GM21381 (cell line): ENCODE results near the gene MEGF8.

Source experiments
- ATAC-seq: cut with Tn5 transposase; IDR thresholded peaks from one replicate; pipeline ENCODE4 v1.9.1; 2021; ENCODE audit warnings: mild to moderate bottlenecking, moderate library complexity; ENCODE audit not compliant: unreplicated experiment

MEGF8 gene

GRCh38 chr19:42352301-42353259 lies 27.1 kb downstream of the MEGF8 start:
- no peak for ATAC-seq

GRCh38 chr19:42353341-42354015 lies 28.0 kb downstream of the MEGF8 start:
- ATAC-seq: no peak

DNA sequence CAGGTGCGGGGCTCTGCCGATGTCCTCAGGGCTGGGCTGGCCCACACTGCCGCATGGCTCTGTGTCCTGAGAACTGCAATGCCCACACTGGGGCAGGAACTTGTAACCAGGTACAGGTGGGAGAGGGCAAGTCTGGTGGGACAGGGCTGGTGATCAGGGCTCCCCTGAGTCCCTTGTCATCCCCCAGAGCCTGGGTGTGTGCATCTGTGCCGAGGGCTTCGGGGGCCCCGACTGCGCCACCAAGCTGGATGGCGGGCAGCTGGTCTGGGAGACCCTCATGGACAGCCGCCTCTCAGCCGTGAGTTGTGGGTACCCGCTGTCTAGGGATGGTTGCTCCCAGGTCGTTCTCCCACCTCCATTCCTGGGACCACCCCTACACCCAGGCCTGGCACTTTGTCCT lies 30.5 kb downstream of the MEGF8 start:
- no peak for ATAC-seq

DNA sequence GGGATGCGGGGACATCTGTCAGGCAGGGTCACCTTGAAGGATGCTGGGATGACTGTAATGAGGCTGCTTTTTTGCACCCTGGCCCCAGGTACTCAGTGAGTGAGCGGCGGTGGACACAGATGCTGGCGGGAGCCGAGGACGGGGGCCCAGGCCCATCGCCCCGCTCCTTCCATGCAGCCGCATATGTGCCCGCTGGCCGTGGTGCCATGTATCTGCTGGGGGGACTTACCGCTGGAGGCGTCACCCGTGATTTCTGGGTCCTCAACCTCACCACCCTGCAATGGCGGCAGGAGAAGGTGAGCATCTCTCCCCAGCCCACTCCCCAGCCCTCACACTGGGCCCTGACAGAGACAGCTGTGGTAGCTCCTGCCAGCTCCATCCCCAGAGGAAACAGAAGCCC lies 31.3 kb downstream of the MEGF8 start:
- no peak for ATAC-seq

GRCh38 chr19:42357290-42357689 lies 31.9 kb downstream of the MEGF8 start:
- no peak for ATAC-seq

- ATAC-seq: no peak
Observed at GRCh38 chr19:42360787-42361544, 35.5 kb downstream of the MEGF8 start.

GRCh38 chr19:42361545-42361910 lies 36.1 kb downstream of the MEGF8 start:
- ATAC-seq: no peak

- no peak for ATAC-seq
Observed at GRCh38 chr19:42362342-42362741, 36.9 kb downstream of the MEGF8 start.

- no peak for ATAC-seq
Observed at GRCh38 chr19:42362891-42363440, 37.5 kb downstream of the MEGF8 start.

DNA sequence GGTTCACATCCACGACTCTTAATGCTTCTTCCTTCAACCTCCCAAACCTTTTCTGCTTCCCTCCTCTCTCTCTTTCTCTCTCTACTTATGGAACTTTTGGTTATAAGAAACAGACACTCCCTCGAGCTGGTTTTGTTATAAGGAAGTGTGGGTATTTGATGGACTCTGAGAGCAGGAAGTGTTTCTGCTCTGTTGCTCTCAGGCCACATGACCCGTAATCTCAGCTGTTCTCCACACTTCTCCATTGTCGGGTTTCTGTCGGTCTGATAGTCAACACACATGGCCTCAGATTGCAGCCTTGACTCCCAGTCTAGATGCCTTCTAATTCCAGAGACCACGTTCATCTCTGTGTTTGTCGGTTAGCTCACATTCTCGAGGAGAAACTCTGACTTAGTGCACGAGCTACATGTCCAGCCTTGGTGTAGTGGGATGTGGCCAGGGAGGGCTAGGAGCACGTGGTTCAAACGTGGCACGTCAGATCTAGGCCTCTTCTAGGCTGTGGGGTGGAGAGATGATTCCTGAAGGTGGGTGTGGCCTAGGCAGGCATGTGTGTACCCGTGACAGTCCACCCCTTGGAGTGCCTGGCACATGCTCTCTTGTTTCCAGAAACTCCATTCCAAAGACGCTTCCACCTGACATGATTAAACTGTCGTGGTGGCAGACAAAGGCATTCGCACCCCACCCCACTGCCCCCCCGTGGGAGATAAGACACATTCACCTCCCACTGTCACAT lies 38.3 kb downstream of the MEGF8 start:
- no peak for ATAC-seq

GRCh38 chr19:42366673-42367072 lies 41.2 kb downstream of the MEGF8 start:
- no peak for ATAC-seq

- ATAC-seq: no peak
Observed at GRCh38 chr19:42367929-42368328, 42.5 kb downstream of the MEGF8 start.

- ATAC-seq: no peak
Observed at GRCh38 chr19:42368360-42368759, 42.9 kb downstream of the MEGF8 start.

DNA sequence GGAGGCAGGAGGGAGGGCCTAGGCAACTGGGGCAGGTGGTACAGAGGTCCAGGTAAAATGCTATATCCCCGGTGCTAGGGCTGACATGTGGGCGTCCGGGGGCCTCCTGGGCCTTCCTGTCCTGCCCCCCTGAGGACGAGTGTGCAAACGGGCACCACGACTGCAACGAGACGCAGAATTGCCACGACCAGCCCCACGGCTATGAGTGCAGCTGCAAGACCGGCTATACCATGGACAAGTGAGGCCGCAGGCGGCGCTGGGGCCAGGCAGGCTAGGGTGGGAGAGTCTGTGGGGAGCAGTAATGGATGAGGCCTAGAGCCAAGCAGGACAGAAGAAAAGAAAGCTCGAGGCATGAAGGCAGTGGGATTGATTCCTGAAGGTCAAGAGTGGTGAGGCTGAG lies 43.3 kb downstream of the MEGF8 start:
- ATAC-seq: no peak

DNA sequence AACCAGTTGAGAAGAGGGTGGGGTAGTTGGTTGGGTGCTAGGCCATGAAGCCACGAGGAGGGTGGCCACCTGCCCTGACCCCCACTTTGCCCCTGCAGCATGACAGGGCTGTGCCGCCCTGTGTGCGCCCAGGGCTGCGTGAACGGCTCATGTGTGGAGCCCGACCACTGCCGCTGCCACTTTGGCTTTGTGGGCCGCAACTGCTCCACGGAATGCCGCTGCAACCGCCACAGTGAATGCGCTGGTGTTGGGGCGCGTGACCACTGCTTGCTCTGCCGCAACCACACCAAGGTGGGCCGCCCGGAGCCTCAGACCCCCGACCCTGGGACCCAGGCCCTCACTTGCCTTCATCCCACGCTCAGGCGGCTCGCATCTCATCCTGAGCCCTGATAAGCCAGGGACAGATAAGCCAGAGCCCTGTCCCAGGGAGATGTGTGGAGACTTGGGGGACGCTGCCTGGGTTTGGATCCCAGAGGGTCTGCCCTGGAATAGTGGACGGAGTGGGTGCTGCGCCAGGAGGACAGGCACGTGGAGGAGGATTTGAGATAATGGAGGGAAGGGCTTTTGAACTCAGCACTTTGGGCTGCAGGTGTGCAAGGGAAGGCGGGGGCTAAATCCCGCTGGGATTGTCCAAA lies 44.1 kb downstream of the MEGF8 start:
- no peak for ATAC-seq

DNA sequence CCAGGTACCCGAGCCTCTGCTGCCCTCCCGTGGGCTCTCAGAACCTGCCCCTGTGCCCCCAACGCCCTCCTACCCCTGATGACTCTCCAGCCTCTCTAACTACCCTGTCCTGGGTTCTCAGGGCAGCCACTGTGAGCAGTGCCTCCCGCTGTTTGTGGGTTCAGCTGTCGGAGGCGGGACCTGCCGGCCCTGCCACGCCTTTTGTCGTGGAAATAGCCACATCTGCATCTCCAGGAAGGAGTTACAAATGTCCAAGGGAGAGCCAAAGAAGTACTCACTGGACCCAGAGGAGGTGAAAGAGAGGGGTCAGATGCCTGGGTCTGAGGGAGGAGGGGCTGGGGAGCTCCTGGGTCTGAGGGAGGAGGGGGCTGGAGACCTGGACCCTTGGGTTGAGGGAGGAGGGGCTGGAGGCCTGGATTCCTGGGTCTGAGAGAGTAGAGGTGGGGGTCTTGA lies 44.7 kb downstream of the MEGF8 start:
- ATAC-seq: no peak

DNA sequence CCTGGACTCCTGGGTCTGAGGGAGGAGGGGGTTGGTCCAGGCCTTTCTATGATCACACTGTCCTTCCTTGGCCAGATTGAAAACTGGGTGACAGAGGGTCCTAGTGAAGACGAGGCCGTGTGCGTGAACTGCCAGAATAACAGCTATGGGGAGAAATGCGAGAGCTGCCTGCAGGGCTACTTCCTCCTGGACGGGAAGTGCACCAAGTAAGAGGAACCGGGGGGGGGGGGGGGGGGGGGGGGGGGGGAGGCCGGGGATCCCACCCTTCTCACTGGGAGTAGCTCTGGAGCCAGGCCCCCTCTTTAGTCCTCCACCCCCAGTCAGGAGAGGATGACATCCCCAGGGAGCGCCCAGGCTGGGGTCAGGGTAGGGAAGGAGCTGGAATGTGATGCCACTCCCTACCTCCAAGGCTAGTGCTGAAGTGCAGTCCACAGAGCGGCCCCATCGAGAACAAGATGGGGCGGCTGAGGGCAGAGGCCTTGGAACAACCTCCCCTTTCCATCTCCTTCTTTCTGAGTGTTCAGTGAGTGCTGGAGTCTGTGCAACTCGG lies 45.3 kb downstream of the MEGF8 start:
- no peak for ATAC-seq

DNA sequence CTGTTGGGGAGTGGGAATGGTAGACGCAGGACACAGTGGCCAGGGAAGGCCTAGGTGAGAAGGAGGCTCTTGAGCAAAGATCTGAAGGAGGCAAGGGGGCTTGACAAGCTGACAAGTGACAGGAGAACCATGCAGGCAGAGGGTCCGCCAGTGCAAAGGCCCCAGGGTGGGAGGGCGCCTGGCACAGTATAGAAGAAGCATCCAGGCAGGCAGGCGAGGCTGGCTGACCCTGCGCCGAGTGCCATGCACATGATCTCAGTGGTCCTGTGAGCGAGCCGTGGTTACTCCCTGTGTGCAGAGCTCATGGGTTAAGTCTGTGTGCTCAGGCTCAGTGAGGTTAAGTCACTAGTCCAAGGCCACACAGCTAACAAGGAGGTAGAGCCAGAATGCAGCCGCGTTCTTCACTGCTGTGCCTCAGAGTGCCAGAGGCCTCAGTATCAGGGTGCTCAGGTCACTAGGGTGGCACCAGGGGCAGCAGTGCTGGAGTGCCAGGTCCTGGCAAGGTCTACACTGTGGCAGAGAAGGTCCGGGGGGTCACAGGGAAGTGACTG lies 49.5 kb downstream of the MEGF8 start:
- no peak for ATAC-seq

DNA sequence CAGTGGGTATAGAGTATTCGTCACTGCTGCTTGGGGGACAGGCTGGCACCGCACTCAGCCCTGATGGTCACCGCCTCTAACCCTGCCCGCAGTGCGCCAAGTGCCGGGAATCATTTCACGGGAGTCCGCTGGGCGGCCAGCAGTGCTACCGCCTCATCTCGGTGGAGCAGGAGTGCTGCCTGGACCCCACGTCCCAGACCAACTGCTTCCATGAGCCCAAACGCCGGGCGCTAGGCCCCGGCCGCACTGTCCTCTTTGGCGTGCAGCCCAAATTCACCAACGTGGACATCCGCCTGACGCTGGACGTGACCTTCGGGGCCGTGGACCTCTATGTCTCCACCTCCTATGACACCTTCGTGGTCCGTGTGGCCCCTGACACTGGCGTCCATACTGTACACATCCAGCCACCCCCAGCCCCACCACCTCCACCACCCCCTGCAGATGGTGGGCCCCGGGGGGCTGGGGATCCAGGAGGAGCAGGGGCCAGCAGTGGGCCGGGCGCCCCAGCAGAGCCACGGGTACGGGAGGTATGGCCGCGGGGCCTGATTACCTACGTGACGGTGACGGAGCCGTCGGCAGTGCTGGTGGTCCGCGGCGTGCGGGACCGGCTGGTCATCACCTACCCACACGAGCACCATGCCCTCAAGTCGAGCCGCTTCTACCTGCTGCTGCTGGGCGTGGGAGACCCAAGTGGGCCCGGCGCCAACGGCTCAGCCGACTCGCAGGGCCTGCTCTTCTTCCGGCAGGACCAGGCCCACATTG lies 50.2 kb downstream of the MEGF8 start:
- ATAC-seq: no peak
